Liver (tissue), 3 donors: ENCODE results near the gene MRS2.

Experiments used
- ATF3 ChIP-seq: IDR thresholded peaks from 2 replicates; pipeline ENCODE4 v1.6.1; 2016; ENCODE audit warnings: antibody characterized with exemption
- CTCF ChIP-seq: fragments of 150-350 bp; IDR thresholded peaks from 2 replicates; pipeline ENCODE4 v1.5.1; 2017; ENCODE audit warnings: improper control_type of control experiment, low read depth, low read length; ENCODE audit not compliant: missing input control
- EGR1 ChIP-seq, 2 donors: IDR thresholded peaks; 2 replicates each; pipeline ENCODE4 v1.6.1; 2016 to 2018; ENCODE audit warnings: antibody characterized with exemption in 2 of 2, low read depth in 2 of 2
- GABPA ChIP-seq, 2 donors: IDR thresholded peaks in 1 of 2; conservative IDR thresholded peaks in 1 of 2; 2 replicates each; pipeline ENCODE4 v1.6.1; 2016; ENCODE audit warnings: antibody characterized with exemption in 2 of 2, mild to moderate bottlenecking in 1 of 2, moderate library complexity in 1 of 2
- HNF4G ChIP-seq: IDR thresholded peaks from 2 replicates; pipeline ENCODE4 v1.6.1; 2016; ENCODE audit warnings: antibody characterized with exemption
- JUND ChIP-seq, 2 donors: IDR thresholded peaks; 2 replicates each; pipeline ENCODE4 v1.6.1; 2016; ENCODE audit warnings: antibody characterized with exemption in 2 of 2
- MAX ChIP-seq: IDR thresholded peaks from 2 replicates; pipeline ENCODE4 v1.6.1; 2016; ENCODE audit warnings: antibody characterized with exemption
- RAD21 ChIP-seq, 2 donors: IDR thresholded peaks; 2 replicates each; pipeline ENCODE4 v1.6.1; 2016; ENCODE audit warnings: antibody characterized with exemption in 2 of 2, mild to moderate bottlenecking in 2 of 2
- REST ChIP-seq: IDR thresholded peaks from 2 replicates; pipeline ENCODE4 v1.6.1; 2016; ENCODE audit warnings: antibody characterized with exemption, mild to moderate bottlenecking
- RXRA ChIP-seq, 2 donors: IDR thresholded peaks; 2 replicates each; pipeline ENCODE4 v1.6.1; 2017 to 2018; ENCODE audit warnings: antibody characterized with exemption in 2 of 2, mild to moderate bottlenecking in 1 of 2
- SP1 ChIP-seq: IDR thresholded peaks from 2 replicates; pipeline ENCODE4 v1.6.1; 2018; ENCODE audit warnings: antibody characterized with exemption, mild to moderate bottlenecking
- TAF1 ChIP-seq: conservative IDR thresholded peaks from 2 replicates; pipeline ENCODE4 v1.6.1; 2016; ENCODE audit warnings: antibody characterized with exemption, mild to moderate bottlenecking
- YY1 ChIP-seq: IDR thresholded peaks from 2 replicates; pipeline ENCODE4 v1.6.1; 2016; ENCODE audit warnings: antibody characterized with exemption, mild to moderate bottlenecking
- donor health status: healthy.
- donor health status: healthy.

GRCh38 chr6:24428615-24429014 is 25.9 kb downstream of the MRS2 start:
- TF ChIP-seq CTCF (no peak), REST (no peak), GABPA (IDR thresholded peaks at IDR 0.05 in 1 of 2, conservative IDR thresholded peaks at IDR 0.05 in 1 of 2) (no peak), RAD21 (IDR thresholded peaks at IDR 0.05) (no peak), SP1 (no peak), MAX (no peak), YY1 (no peak), RXRA (IDR thresholded peaks at IDR 0.05) (no peak), HNF4G (no peak), JUND (IDR thresholded peaks at IDR 0.05) (no peak), EGR1 (IDR thresholded peaks at IDR 0.05; ENCODE audit: low read depth in 2 of 2) (no peak), ATF3 (no peak), TAF1 (no peak)
